ENCODE data around the gene MT4.
A peak's percentile ranks its signal among the peaks of the same experiment; 100 is the strongest.

The MT4 gene

GRCh38 chr16:56593573-56594291 lies 28.9 kb downstream of the MT4 start:
- TF ChIP-seq PAX5 (IDR thresholded peaks at IDR 0.05; ENCODE audit: insufficient read depth, low read length, severe bottlenecking) = peak; percentile 23
- no peak for TF ChIP-seq SPI1 (IDR thresholded peaks at IDR 0.05; ENCODE audit: low read depth, low read length)
- DNase-seq (ENCODE audit: insufficient read length, low spot score) = no peak
- no peak for FAIRE-seq

- no peak for DNase-seq (ENCODE audit: insufficient read length, low spot score)
- TF ChIP-seq POLR2AphosphoS5 (IDR thresholded peaks at IDR 0.05; ENCODE audit: low read depth, low read length) (no peak), TAF1 (IDR thresholded peaks at IDR 0.05; ENCODE audit: low read depth, low read length) (no peak)
- no peak for FAIRE-seq
Observed at GRCh38 chr16:56594292-56594619, 29.4 kb downstream of the MT4 start.

DNA sequence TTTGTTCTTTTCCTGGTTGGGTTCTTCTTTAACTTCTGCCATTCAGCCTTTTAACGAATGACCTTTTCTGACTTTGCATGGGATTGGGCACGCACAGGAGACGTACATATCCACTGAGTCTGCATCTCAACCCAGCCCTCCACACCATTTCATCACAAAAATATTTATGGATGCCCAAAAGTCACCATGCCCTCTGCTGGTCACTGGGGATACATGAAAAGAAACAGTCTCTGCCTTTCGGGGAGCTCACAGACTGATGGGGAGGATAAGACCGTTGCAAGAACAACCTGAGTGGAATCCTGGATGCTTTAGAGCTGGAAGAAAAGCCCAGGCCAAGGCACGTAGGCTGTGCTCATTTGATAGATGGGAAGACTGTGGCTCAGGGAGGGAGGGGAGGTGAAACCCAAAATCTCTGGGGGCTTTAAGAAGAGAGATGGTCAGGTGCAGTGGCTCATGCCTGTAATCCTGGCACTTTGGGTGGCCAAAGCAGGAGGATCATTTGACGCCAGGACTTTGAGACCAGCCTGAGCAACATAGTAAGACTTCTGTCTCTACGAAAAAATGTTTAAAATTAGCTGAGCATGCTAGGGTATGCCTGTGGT lies 35.6 kb downstream of the MT4 start:
- FAIRE-seq (no peak), DNase-seq (ENCODE audit: insufficient read length, low spot score) (no peak)
- no peak for TF ChIP-seq POLR2A (IDR thresholded peaks at IDR 0.05; ENCODE audit: low read depth, low read length)
- TF ChIP-seq TAF1 (IDR thresholded peaks at IDR 0.05; ENCODE audit: low read depth, low read length) = no peak
- TF ChIP-seq POU2F2 (IDR thresholded peaks at IDR 0.05; ENCODE audit: low read depth, low read length) = no peak
- TF ChIP-seq SPI1 (IDR thresholded peaks at IDR 0.05; ENCODE audit: low read depth, low read length) = no peak
- no peak for TF ChIP-seq PAX5 (IDR thresholded peaks at IDR 0.05; ENCODE audit: insufficient read depth, low read length, severe bottlenecking)
- no peak for TF ChIP-seq POLR2AphosphoS5 (IDR thresholded peaks at IDR 0.05; ENCODE audit: low read depth, low read length)

- no peak for TF ChIP-seq TAF1 (IDR thresholded peaks at IDR 0.05; ENCODE audit: low read depth, low read length)
- no peak for TF ChIP-seq PAX5 (IDR thresholded peaks at IDR 0.05; ENCODE audit: insufficient read depth, low read length, severe bottlenecking)
- TF ChIP-seq POU2F2 (IDR thresholded peaks at IDR 0.05; ENCODE audit: low read depth, low read length) = no peak
- no peak for TF ChIP-seq POLR2AphosphoS5 (IDR thresholded peaks at IDR 0.05; ENCODE audit: low read depth, low read length)
- no peak for TF ChIP-seq POLR2A (IDR thresholded peaks at IDR 0.05; ENCODE audit: low read depth, low read length)
- no peak for TF ChIP-seq SPI1 (IDR thresholded peaks at IDR 0.05; ENCODE audit: low read depth, low read length)
- no peak for DNase-seq (ENCODE audit: insufficient read length, low spot score)
- FAIRE-seq = no peak
Observed at GRCh38 chr16:56601325-56601724, 36.5 kb downstream of the MT4 start.

DNA sequence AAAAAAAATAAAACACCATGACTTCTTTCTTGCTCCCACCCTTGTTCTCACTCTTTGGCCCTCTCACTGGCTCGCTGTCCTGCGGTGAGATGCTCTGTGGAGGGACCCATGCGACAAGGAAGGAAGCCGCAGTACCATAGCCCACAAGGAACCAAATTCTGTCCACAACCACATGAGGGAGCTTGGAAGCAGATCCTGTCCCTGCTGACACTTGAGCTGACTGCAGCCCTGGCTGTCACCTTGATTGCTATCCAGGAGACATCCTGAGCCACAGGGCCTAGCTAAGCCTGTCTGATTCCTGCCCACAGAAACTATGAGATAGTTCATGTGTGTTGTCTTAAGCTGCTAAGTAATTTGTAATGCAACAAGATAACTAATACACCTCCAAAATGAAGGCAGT lies 38.7 kb downstream of the MT4 start:
- DNase-seq (ENCODE audit: insufficient read length, low spot score) (no peak), FAIRE-seq (no peak)
- TF ChIP-seq PAX5 (IDR thresholded peaks at IDR 0.05; ENCODE audit: insufficient read depth, low read length, severe bottlenecking) = no peak
- TF ChIP-seq POLR2A (IDR thresholded peaks at IDR 0.05; ENCODE audit: low read depth, low read length) = no peak
- TF ChIP-seq TAF1 (IDR thresholded peaks at IDR 0.05; ENCODE audit: low read depth, low read length) = no peak
- no peak for TF ChIP-seq POLR2AphosphoS5 (IDR thresholded peaks at IDR 0.05; ENCODE audit: low read depth, low read length)
- TF ChIP-seq SPI1 (IDR thresholded peaks at IDR 0.05; ENCODE audit: low read depth, low read length) = no peak
- no peak for TF ChIP-seq POU2F2 (IDR thresholded peaks at IDR 0.05; ENCODE audit: low read depth, low read length)

DNA sequence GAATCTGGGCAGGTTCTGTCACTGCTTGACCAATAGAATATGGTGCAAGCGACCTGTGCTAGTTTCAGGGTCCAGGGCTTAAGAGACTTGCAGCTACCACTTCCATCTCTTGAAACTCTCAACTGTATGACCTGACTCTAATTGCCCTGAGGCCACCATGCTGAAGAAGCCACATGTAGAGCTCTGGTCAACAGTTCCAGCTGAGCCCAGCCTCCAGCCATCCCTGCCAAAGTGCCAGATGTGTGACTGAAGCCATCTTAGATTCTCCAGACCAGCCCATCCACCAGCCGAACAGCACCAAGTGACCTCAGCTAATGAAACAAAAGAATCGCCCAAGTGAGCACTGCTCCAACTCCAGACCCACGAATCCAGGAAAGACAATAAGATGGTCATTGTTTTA lies 40.1 kb downstream of the MT4 start:
- FAIRE-seq (no peak), DNase-seq (ENCODE audit: insufficient read length, low spot score) (no peak)
- TF ChIP-seq SPI1 (IDR thresholded peaks at IDR 0.05; ENCODE audit: low read depth, low read length) (no peak), TAF1 (IDR thresholded peaks at IDR 0.05; ENCODE audit: low read depth, low read length) (no peak), PAX5 (IDR thresholded peaks at IDR 0.05; ENCODE audit: insufficient read depth, low read length, severe bottlenecking) (no peak), POLR2A (IDR thresholded peaks at IDR 0.05; ENCODE audit: low read depth, low read length) (no peak), POU2F2 (IDR thresholded peaks at IDR 0.05; ENCODE audit: low read depth, low read length) (no peak), POLR2AphosphoS5 (IDR thresholded peaks at IDR 0.05; ENCODE audit: low read depth, low read length) (no peak)

- no peak for TF ChIP-seq POU2F2 (IDR thresholded peaks at IDR 0.05; ENCODE audit: low read depth, low read length)
- no peak for TF ChIP-seq POLR2A (IDR thresholded peaks at IDR 0.05; ENCODE audit: low read depth, low read length)
- no peak for TF ChIP-seq TAF1 (IDR thresholded peaks at IDR 0.05; ENCODE audit: low read depth, low read length)
- no peak for TF ChIP-seq SPI1 (IDR thresholded peaks at IDR 0.05; ENCODE audit: low read depth, low read length)
- no peak for TF ChIP-seq POLR2AphosphoS5 (IDR thresholded peaks at IDR 0.05; ENCODE audit: low read depth, low read length)
- no peak for FAIRE-seq
- DNase-seq (ENCODE audit: insufficient read length, low spot score) = no peak
Observed at GRCh38 chr16:56605475-56605874, 40.6 kb downstream of the MT4 start.

GRCh38 chr16:56606071-56606475 lies 41.2 kb downstream of the MT4 start:
- DNase-seq (ENCODE audit: insufficient read length, low spot score) (no peak), FAIRE-seq (no peak)
- TF ChIP-seq SPI1 (IDR thresholded peaks at IDR 0.05; ENCODE audit: low read depth, low read length) (no peak), TAF1 (IDR thresholded peaks at IDR 0.05; ENCODE audit: low read depth, low read length) (no peak)

GRCh38 chr16:56606476-56607108 lies 41.7 kb downstream of the MT4 start:
- no peak for FAIRE-seq
- TF ChIP-seq POU2F2 (IDR thresholded peaks at IDR 0.05; ENCODE audit: low read depth, low read length) (no peak), PAX5 (IDR thresholded peaks at IDR 0.05; ENCODE audit: insufficient read depth, low read length, severe bottlenecking) (no peak), POLR2AphosphoS5 (IDR thresholded peaks at IDR 0.05; ENCODE audit: low read depth, low read length) (no peak), SPI1 (IDR thresholded peaks at IDR 0.05; ENCODE audit: low read depth, low read length) (no peak), TAF1 (IDR thresholded peaks at IDR 0.05; ENCODE audit: low read depth, low read length) (no peak), POLR2A (IDR thresholded peaks at IDR 0.05; ENCODE audit: low read depth, low read length) (no peak)
- DNase-seq (ENCODE audit: insufficient read length, low spot score) = no peak

DNA sequence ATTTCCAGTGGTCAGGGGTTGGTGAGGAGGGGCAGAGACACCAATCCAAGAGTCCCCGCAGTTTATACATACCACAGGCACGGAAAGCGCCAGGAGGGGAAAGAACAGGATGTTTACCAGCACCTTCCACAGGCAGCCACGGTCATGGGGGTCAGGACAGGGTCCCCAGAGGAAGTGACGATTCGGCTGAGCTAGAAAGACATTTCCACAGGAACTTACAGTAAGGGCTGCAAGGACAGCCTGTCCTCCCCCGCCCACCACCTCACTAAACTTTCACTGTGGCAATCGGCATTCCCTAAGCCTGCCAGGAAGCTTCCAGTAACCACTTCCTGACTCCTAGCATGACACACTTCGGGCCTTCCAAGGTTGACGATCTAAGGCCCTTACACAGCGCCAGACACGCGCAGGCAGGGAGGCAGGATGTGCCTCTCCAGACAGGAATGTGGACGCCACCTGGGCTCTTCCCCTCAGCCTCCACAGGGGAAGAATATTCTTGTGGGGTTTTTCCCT lies 42.3 kb downstream of the MT4 start:
- DNase-seq (ENCODE audit: insufficient read length, low spot score) (no peak), FAIRE-seq (no peak)
- TF ChIP-seq PAX5 (IDR thresholded peaks at IDR 0.05; ENCODE audit: insufficient read depth, low read length, severe bottlenecking) (no peak), TAF1 (IDR thresholded peaks at IDR 0.05; ENCODE audit: low read depth, low read length) (no peak), POU2F2 (IDR thresholded peaks at IDR 0.05; ENCODE audit: low read depth, low read length) (no peak), POLR2A (IDR thresholded peaks at IDR 0.05; ENCODE audit: low read depth, low read length) (no peak), SPI1 (IDR thresholded peaks at IDR 0.05; ENCODE audit: low read depth, low read length) (no peak), POLR2AphosphoS5 (IDR thresholded peaks at IDR 0.05; ENCODE audit: low read depth, low read length) (no peak)
